Measurements from ENCODE around the gene PPCS.

PPCS gene

GRCh38 chr1:42456010-42456753, at the start of gene PPCS, which contains the start of gene ZMYND12:
Gene PPCS (plus strand): TSS chr1:42456543. CDS start chr1:42456566, 23 bp downstream.
Gene ZMYND12 (minus strand): TSS chr1:42456022. CDS start chr1:42455997, 25 bp downstream.
- H4K20me1 ChIP-seq (ENCODE audit: insufficient read depth) = no peaks in the 10 kb centered on the region
- no peaks in the 10 kb centered on the region for H3K79me2 ChIP-seq (ENCODE audit: insufficient read depth, low read depth)
- H3K27ac ChIP-seq = peak within 1 kb of the TSS; percentile 82
- peak within 1 kb of the TSS; percentile 91 for H3K9ac ChIP-seq
- H2AFZ ChIP-seq (ENCODE audit: low read depth) = peak within 1 kb of the TSS; percentile 99
- no peaks in the 10 kb centered on the region for H3K36me3 ChIP-seq (ENCODE audit: insufficient read depth)
- H3K4me2 ChIP-seq = peak within 1 kb of the TSS; percentile 77
- H3K27me3 ChIP-seq (ENCODE audit: insufficient read depth, low read depth) = no peaks in the 10 kb centered on the region
- peaks cover 4% of the 10 kb centered on the region for H3K4me1 ChIP-seq (ENCODE audit: low read depth, poor library complexity, severe bottlenecking)
- peak within 1 kb of the TSS; percentile 81 for H3K4me3 ChIP-seq (IDR thresholded peaks at IDR 0.05; ENCODE audit: insufficient read depth, low read depth, low read length)
- no peak for TF ChIP-seq CTCF (conservative IDR thresholded peaks at IDR 0.05; ENCODE audit: low read depth, low read length)

GRCh38 chr1:42414551-42415496, 41.5 kb upstream of the PPCS start:
- TF ChIP-seq CTCF (conservative IDR thresholded peaks at IDR 0.05; ENCODE audit: low read depth, low read length) = no peak
- Histone ChIP-seq H3K79me2 (ENCODE audit: insufficient read depth, low read depth) (no peaks in the 10 kb centered on the region), H3K4me2 (no peak overlapping the region), H3K9ac (no peak overlapping the region), H2AFZ (ENCODE audit: low read depth) (no peak overlapping the region), H3K27me3 (ENCODE audit: insufficient read depth, low read depth) (no peaks in the 10 kb centered on the region), H4K20me1 (ENCODE audit: insufficient read depth) (no peaks in the 10 kb centered on the region), H3K4me3 (IDR thresholded peaks at IDR 0.05; ENCODE audit: insufficient read depth, low read depth, low read length) (no peak overlapping the region), H3K36me3 (ENCODE audit: insufficient read depth) (no peaks in the 10 kb centered on the region), H3K27ac (no peak overlapping the region), H3K4me1 (ENCODE audit: low read depth, poor library complexity, severe bottlenecking) (no peaks in the 10 kb centered on the region)

- Histone ChIP-seq H3K9ac (no peak overlapping the region), H3K4me1 (ENCODE audit: low read depth, poor library complexity, severe bottlenecking) (no peaks in the 10 kb centered on the region), H4K20me1 (ENCODE audit: insufficient read depth) (no peaks in the 10 kb centered on the region), H3K27me3 (ENCODE audit: insufficient read depth, low read depth) (no peaks in the 10 kb centered on the region), H3K27ac (no peak overlapping the region), H3K4me2 (no peak overlapping the region), H2AFZ (ENCODE audit: low read depth) (no peak overlapping the region), H3K4me3 (IDR thresholded peaks at IDR 0.05; ENCODE audit: insufficient read depth, low read depth, low read length) (no peak overlapping the region), H3K79me2 (ENCODE audit: insufficient read depth, low read depth) (no peaks in the 10 kb centered on the region), H3K36me3 (ENCODE audit: insufficient read depth) (no peaks in the 10 kb centered on the region)
- TF ChIP-seq CTCF (conservative IDR thresholded peaks at IDR 0.05; ENCODE audit: low read depth, low read length) = no peak
Measured at GRCh38 chr1:42417166-42417565, 39.2 kb upstream of the PPCS start.

GRCh38 chr1:42418516-42418915, 37.8 kb upstream of the PPCS start:
- Histone ChIP-seq H3K4me3 (IDR thresholded peaks at IDR 0.05; ENCODE audit: insufficient read depth, low read depth, low read length) (no peak overlapping the region), H2AFZ (ENCODE audit: low read depth) (no peak overlapping the region), H3K36me3 (ENCODE audit: insufficient read depth) (no peaks in the 10 kb centered on the region), H3K4me2 (no peak overlapping the region), H3K4me1 (ENCODE audit: low read depth, poor library complexity, severe bottlenecking) (no peaks in the 10 kb centered on the region), H3K27ac (no peak overlapping the region), H3K27me3 (ENCODE audit: insufficient read depth, low read depth) (no peaks in the 10 kb centered on the region), H3K79me2 (ENCODE audit: insufficient read depth, low read depth) (no peaks in the 10 kb centered on the region), H3K9ac (no peak overlapping the region), H4K20me1 (ENCODE audit: insufficient read depth) (no peaks in the 10 kb centered on the region)
- no peak for TF ChIP-seq CTCF (conservative IDR thresholded peaks at IDR 0.05; ENCODE audit: low read depth, low read length)
